B cell (primary cell): Measurements from ENCODE around the gene GPI.

ENCODE experiments used
- EZH2 ChIP-seq: IDR thresholded peaks from 2 replicates; pipeline ENCODE4 v1.6.1; 2012; ENCODE audit warnings: borderline replicate concordance, low read depth, mild to moderate bottlenecking, moderate library complexity, low read length; ENCODE audit not compliant: insufficient read depth, poor library complexity, severe bottlenecking
- TF ChIP-seq, protein P1 (sequence below): fragments of 200-600 bp; IDR thresholded peaks from one replicate; pipeline ENCODE4 v1.8.0; 2022; ENCODE audit warnings: antibody characterized with exemption, mild to moderate bottlenecking

DNA sequence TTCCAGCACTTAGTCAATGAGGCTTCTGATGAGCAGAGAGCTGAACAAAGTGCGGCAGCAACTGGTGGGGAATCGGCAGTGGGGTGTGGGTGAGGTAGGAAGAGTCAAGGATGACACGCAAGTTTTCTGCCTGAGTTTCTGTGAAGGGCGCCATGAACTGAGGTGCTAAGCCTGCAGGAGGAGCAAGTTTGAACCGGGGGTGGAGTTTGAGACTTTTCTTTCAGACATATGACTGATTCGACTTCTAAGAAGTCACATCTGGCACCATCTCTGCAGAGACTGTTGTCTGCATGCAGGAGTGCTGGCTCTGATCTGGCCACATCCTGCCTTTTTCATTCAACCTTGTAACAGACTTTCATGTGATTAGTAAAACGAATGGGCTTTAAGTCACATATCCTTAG is 14.8 kb upstream of the GPI start:
- TF ChIP-seq, protein P1, sequence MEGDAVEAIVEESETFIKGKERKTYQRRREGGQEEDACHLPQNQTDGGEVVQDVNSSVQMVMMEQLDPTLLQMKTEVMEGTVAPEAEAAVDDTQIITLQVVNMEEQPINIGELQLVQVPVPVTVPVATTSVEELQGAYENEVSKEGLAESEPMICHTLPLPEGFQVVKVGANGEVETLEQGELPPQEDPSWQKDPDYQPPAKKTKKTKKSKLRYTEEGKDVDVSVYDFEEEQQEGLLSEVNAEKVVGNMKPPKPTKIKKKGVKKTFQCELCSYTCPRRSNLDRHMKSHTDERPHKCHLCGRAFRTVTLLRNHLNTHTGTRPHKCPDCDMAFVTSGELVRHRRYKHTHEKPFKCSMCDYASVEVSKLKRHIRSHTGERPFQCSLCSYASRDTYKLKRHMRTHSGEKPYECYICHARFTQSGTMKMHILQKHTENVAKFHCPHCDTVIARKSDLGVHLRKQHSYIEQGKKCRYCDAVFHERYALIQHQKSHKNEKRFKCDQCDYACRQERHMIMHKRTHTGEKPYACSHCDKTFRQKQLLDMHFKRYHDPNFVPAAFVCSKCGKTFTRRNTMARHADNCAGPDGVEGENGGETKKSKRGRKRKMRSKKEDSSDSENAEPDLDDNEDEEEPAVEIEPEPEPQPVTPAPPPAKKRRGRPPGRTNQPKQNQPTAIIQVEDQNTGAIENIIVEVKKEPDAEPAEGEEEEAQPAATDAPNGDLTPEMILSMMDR, result no peak
- TF ChIP-seq EZH2, result no peak
